ENCODE measurements around the gene NPHP1.

Gene NPHP1

GRCh38 chr2:110124939-110125691 lies 79.7 kb downstream of the NPHP1 start:
- no peaks in the 10 kb centered on the region for H3F3A ChIP-seq (ENCODE audit: low read depth)
- no peak for TF ChIP-seq EZH2phosphoT487 (IDR thresholded peaks at IDR 0.05; ENCODE audit: borderline replicate concordance)
- TF ChIP-seq, protein P1, sequence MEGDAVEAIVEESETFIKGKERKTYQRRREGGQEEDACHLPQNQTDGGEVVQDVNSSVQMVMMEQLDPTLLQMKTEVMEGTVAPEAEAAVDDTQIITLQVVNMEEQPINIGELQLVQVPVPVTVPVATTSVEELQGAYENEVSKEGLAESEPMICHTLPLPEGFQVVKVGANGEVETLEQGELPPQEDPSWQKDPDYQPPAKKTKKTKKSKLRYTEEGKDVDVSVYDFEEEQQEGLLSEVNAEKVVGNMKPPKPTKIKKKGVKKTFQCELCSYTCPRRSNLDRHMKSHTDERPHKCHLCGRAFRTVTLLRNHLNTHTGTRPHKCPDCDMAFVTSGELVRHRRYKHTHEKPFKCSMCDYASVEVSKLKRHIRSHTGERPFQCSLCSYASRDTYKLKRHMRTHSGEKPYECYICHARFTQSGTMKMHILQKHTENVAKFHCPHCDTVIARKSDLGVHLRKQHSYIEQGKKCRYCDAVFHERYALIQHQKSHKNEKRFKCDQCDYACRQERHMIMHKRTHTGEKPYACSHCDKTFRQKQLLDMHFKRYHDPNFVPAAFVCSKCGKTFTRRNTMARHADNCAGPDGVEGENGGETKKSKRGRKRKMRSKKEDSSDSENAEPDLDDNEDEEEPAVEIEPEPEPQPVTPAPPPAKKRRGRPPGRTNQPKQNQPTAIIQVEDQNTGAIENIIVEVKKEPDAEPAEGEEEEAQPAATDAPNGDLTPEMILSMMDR (conservative IDR thresholded peaks at IDR 0.05; ENCODE audit: low read length) = no peak

GRCh38 chr2:110124038-110124825 lies 80.6 kb downstream of the NPHP1 start:
- H3F3A ChIP-seq (ENCODE audit: low read depth) = no peaks in the 10 kb centered on the region
- H2AFZ ChIP-seq (ENCODE audit: low read length) = peak overlapping the region; percentile 58; the same call in 1 of the 2 replicates
- no peak overlapping the region for H3K4me3 ChIP-seq (ENCODE audit: low read length, poor library complexity, severe bottlenecking)
- no peaks in the 10 kb centered on the region for H4K20me1 ChIP-seq (ENCODE audit: insufficient read depth, low read length, poor library complexity, severe bottlenecking)
- TF ChIP-seq, protein P1 (conservative IDR thresholded peaks at IDR 0.05; ENCODE audit: low read length) = no peak
- no peak for TF ChIP-seq EZH2phosphoT487 (IDR thresholded peaks at IDR 0.05; ENCODE audit: borderline replicate concordance)
- H3K9ac ChIP-seq (ENCODE audit: low read depth, low read length, poor library complexity, severe bottlenecking) = no peak overlapping the region
- H3K9me2 ChIP-seq (replicated peaks; ENCODE audit: low read depth, low read length) = no peaks in the 10 kb centered on the region
- peaks cover 67% of the 10 kb centered on the region for H3K4me1 ChIP-seq (ENCODE audit: insufficient read depth, low read length, poor library complexity, severe bottlenecking)
- no peak overlapping the region for H3K4me2 ChIP-seq (ENCODE audit: low read depth, low read length, poor library complexity, severe bottlenecking)
- H3K36me3 ChIP-seq (ENCODE audit: insufficient read depth, low read length) = no peaks in the 10 kb centered on the region
- no peaks in the 10 kb centered on the region for H3K79me2 ChIP-seq (ENCODE audit: insufficient read depth, low read length)
- no peaks in the 10 kb centered on the region for H3K9me3 ChIP-seq (ENCODE audit: insufficient read depth, low read depth, low read length)
- H3K27me3 ChIP-seq (ENCODE audit: insufficient read depth, low read length, poor library complexity, severe bottlenecking) = no peaks in the 10 kb centered on the region

More at GRCh38 chr2:110124939-110125691, 79.7 kb downstream of the NPHP1 start:
- peaks cover 58% of the 10 kb centered on the region for H3K4me1 ChIP-seq (ENCODE audit: insufficient read depth, low read length, poor library complexity, severe bottlenecking)
- H3K27me3 ChIP-seq (ENCODE audit: insufficient read depth, low read length, poor library complexity, severe bottlenecking) = no peaks in the 10 kb centered on the region
- no peaks in the 10 kb centered on the region for H3K9me3 ChIP-seq (ENCODE audit: insufficient read depth, low read depth, low read length)
- H3K79me2 ChIP-seq (ENCODE audit: insufficient read depth, low read length) = no peaks in the 10 kb centered on the region
- H4K20me1 ChIP-seq (ENCODE audit: insufficient read depth, low read length, poor library complexity, severe bottlenecking) = no peaks in the 10 kb centered on the region
- H3K36me3 ChIP-seq (ENCODE audit: insufficient read depth, low read length) = no peaks in the 10 kb centered on the region
- H3K4me2 ChIP-seq (ENCODE audit: low read depth, low read length, poor library complexity, severe bottlenecking) = peak overlapping the region; percentile 49
- H2AFZ ChIP-seq (ENCODE audit: low read length) = peak overlapping the region; percentile 58
- no peaks in the 10 kb centered on the region for H3K9me2 ChIP-seq (replicated peaks; ENCODE audit: low read depth, low read length)
- H3K9ac ChIP-seq (ENCODE audit: low read depth, low read length, poor library complexity, severe bottlenecking) = no peak overlapping the region
- H3K4me3 ChIP-seq (ENCODE audit: low read length, poor library complexity, severe bottlenecking) = no peak overlapping the region

GRCh38 chr2:110121592-110121991 lies 83.2 kb downstream of the NPHP1 start:
- Histone ChIP-seq H4K20me1 (ENCODE audit: insufficient read depth, low read length, poor library complexity, severe bottlenecking) (no peaks in the 10 kb centered on the region), H3K4me1 (ENCODE audit: insufficient read depth, low read length, poor library complexity, severe bottlenecking) (peaks cover 74% of the 10 kb centered on the region), H3K4me2 (ENCODE audit: low read depth, low read length, poor library complexity, severe bottlenecking) (no peak overlapping the region), H3F3A (ENCODE audit: low read depth) (no peaks in the 10 kb centered on the region), H3K27me3 (ENCODE audit: insufficient read depth, low read length, poor library complexity, severe bottlenecking) (no peaks in the 10 kb centered on the region), H3K4me3 (ENCODE audit: low read length, poor library complexity, severe bottlenecking) (no peak overlapping the region), H2AFZ (ENCODE audit: low read length) (no peak overlapping the region), H3K9ac (ENCODE audit: low read depth, low read length, poor library complexity, severe bottlenecking) (no peak overlapping the region), H3K9me2 (replicated peaks; ENCODE audit: low read depth, low read length) (no peaks in the 10 kb centered on the region), H3K79me2 (ENCODE audit: insufficient read depth, low read length) (no peaks in the 10 kb centered on the region), H3K9me3 (ENCODE audit: insufficient read depth, low read depth, low read length) (no peaks in the 10 kb centered on the region), H3K36me3 (ENCODE audit: insufficient read depth, low read length) (no peaks in the 10 kb centered on the region)
- no peak for TF ChIP-seq EZH2phosphoT487 (IDR thresholded peaks at IDR 0.05; ENCODE audit: borderline replicate concordance)
- TF ChIP-seq, protein P1 (conservative IDR thresholded peaks at IDR 0.05; ENCODE audit: low read length) = no peak
